Subcutaneous adipose tissue (tissue), 4 donors: ENCODE results near the gene SC5D. TPM values are rescaled to one million over a fixed set of nuclear protein-coding genes. Genes with fewer than 3 reads are reported as not detected.

ENCODE experiments used
- CTCF ChIP-seq: fragments of 450-650 bp; IDR thresholded peaks from one replicate; pipeline ENCODE4 v1.5.1; 2016; ENCODE audit warnings: low read depth, mild to moderate bottlenecking, control low read depth, antibody characterized with exemption, moderate library complexity
- total RNA-seq, 4 donors: library from RNA; depleted of rRNA; stranded (reverse); fragments of >200 nt; gene quantifications; one replicate each; pipeline ENCODE4 v1.1.0, GENCODE V29; 2016

Gene SC5D
- total RNA-seq, 4 donors from 2014 or later, result 12.2 to 42.1 (median 26.3) TPM

- no peak for TF ChIP-seq CTCF
These were observed 24.0 kb upstream of the SC5D start for GRCh38 chr11:121268581-121268980.

GRCh38 chr11:121270001-121270678, 22.4 kb upstream of the SC5D start:
- no peak for TF ChIP-seq CTCF

- TF ChIP-seq CTCF, result no peak
These were observed 18.1 kb upstream of the SC5D start for GRCh38 chr11:121274332-121274991.

GRCh38 chr11:121281698-121282097, 10.9 kb upstream of the SC5D start:
- no peak for TF ChIP-seq CTCF

- no peak for TF ChIP-seq CTCF
These were observed 10.2 kb upstream of the SC5D start for GRCh38 chr11:121282386-121282785.

GRCh38 chr11:121282886-121283502, 9.6 kb upstream of the SC5D start:
- no peak for TF ChIP-seq CTCF

GRCh38 chr11:121291319-121291718, 1.3 kb upstream of the SC5D start:
- TF ChIP-seq CTCF, result no peak
